ENCODE data around the gene SLC25A17. TPM values are rescaled to one million over a fixed set of nuclear protein-coding genes. Genes with fewer than 3 reads are reported as not detected.
A peak's percentile ranks its signal among the peaks of the same experiment; 100 is the strongest.

SLC25A17 gene
- total and polyA plus RNA-seq, 2 experiments from 2014 or later = 19.6 to 27.6 TPM

DNA sequence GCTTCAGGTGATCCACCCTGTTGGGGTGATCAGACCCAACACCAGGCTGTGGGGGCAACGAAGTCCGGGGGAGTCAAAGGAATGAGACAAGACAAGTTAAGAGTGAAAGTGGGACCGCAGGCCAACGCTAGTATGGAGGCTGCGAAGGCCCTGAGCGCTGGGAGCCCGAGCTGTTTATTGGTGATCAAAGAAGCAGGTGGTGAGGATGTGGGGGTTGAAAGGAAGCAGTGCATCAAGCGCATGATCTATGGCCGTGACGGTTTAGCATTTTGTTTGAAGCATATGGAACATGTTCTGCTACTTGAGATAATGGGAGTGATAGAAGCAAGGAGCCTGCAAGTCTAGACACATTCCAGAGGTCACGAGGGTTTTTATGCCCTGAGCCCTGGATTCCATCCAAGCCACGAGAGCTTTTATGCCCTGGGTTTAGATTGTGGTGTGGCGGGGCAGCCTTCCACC lies 90.4 kb downstream of the SLC25A17 start:
- no peak overlapping the region for H3K9ac ChIP-seq

DNA sequence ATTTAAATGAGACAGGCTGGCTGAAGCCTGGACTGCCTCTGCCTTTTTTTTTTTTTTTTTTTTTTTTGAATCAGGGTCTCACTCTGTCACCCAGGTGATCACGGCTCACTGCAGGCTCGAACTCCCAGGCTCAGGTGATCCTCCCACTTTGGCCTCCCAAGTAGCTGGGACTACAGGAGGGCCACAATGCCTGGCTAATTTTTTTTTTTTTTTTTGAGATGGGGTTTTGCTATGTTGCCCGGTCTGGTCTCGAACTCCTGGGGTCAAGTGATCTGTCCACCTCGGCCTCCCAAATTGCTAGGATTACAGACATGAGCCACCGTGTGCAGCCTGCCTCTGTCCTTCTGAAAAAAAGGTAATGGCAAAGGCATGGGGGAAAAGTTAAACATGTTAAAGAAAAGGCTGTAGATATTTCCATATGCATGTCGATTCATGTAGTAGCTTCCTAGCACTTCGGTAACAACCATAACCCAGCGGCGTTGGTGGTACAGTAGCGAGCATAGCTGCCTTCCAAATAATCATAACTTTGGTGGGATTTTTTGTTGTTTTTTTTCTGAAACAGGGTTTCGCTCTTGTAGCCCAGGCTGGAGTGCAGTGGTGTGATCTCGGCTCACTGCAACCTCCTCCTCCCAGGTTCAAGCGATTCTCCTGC lies 91.1 kb downstream of the SLC25A17 start:
- no peaks in the 10 kb centered on the region for H3K36me3 ChIP-seq (ENCODE audit: low read depth)
- no peak overlapping the region for H3K4me2 ChIP-seq (ENCODE audit: unreplicated experiment)
- H3K9ac ChIP-seq = no peak overlapping the region
- no peaks in the 10 kb centered on the region for H3K27me3 ChIP-seq (replicated peaks; ENCODE audit: insufficient read depth)
- 0 out of 2 replicates have a peak, but pooled peaks cover 5% of the 10 kb centered on the region for H3F3A ChIP-seq (ENCODE audit: insufficient read depth)
- no peak overlapping the region for H2AFZ ChIP-seq
- no peak overlapping the region for H3K4me3 ChIP-seq
- no peaks in the 10 kb centered on the region for H3K4me1 ChIP-seq (ENCODE audit: insufficient read depth)
- TF ChIP-seq EZH2 (IDR thresholded peaks at IDR 0.05; ENCODE audit: insufficient read depth, poor library complexity, severe bottlenecking) (no peak), EZH2phosphoT487 (IDR thresholded peaks at IDR 0.05; ENCODE audit: insufficient read depth, low read depth) (no peak)
- WGBS, 2 experiments (ENCODE audit: low coverage in 1 of 2, low lambda C conversion rate in 2 of 2, missing lambda C conversion rate in 2 of 2) = 84% methylated on average over 14 of the region's 14 CpGs
- in situ Hi-C loops (cut with MboI) = no loop called here
- H3K79me2 ChIP-seq (ENCODE audit: insufficient read depth) = no peaks in the 10 kb centered on the region
- no peaks in the 10 kb centered on the region for H4K20me1 ChIP-seq (ENCODE audit: insufficient read depth)
- H3K9me2 ChIP-seq (ENCODE audit: insufficient read depth) = no peaks in the 10 kb centered on the region
- H3K27ac ChIP-seq = no peak overlapping the region
- no peaks in the 10 kb centered on the region for H3K9me3 ChIP-seq (ENCODE audit: low read depth)
- DNase-seq = no peak

More for the DNA sequence above, 90.4 kb downstream of the SLC25A17 start:
- WGBS, 2 experiments (ENCODE audit: low coverage in 1 of 2, low lambda C conversion rate in 2 of 2, missing lambda C conversion rate in 2 of 2) = 47 to 49% methylated on average over 13 of the region's 13 CpGs
- in situ Hi-C loops (cut with MboI) = no loop called here
- no peaks in the 10 kb centered on the region for H3K79me2 ChIP-seq (ENCODE audit: insufficient read depth)
- H4K20me1 ChIP-seq (ENCODE audit: insufficient read depth) = no peaks in the 10 kb centered on the region
- no peaks in the 10 kb centered on the region for H3K36me3 ChIP-seq (ENCODE audit: low read depth)
- no peaks in the 10 kb centered on the region for H3K4me1 ChIP-seq (ENCODE audit: insufficient read depth)
- H3K4me2 ChIP-seq (ENCODE audit: unreplicated experiment) = no peak overlapping the region
- no peak for DNase-seq
- TF ChIP-seq EZH2phosphoT487 (IDR thresholded peaks at IDR 0.05; ENCODE audit: insufficient read depth, low read depth) (no peak), EZH2 (IDR thresholded peaks at IDR 0.05; ENCODE audit: insufficient read depth, poor library complexity, severe bottlenecking) (no peak)
- H3K27ac ChIP-seq = no peak overlapping the region
- H3K9me3 ChIP-seq (ENCODE audit: low read depth) = no peaks in the 10 kb centered on the region
- H3K27me3 ChIP-seq (replicated peaks; ENCODE audit: insufficient read depth) = no peaks in the 10 kb centered on the region
- H3K4me3 ChIP-seq = no peak overlapping the region
- no peak overlapping the region for H2AFZ ChIP-seq
- 0 out of 2 replicates have a peak, but pooled peaks cover 5% of the 10 kb centered on the region for H3F3A ChIP-seq (ENCODE audit: insufficient read depth)
- no peaks in the 10 kb centered on the region for H3K9me2 ChIP-seq (ENCODE audit: insufficient read depth)

DNA sequence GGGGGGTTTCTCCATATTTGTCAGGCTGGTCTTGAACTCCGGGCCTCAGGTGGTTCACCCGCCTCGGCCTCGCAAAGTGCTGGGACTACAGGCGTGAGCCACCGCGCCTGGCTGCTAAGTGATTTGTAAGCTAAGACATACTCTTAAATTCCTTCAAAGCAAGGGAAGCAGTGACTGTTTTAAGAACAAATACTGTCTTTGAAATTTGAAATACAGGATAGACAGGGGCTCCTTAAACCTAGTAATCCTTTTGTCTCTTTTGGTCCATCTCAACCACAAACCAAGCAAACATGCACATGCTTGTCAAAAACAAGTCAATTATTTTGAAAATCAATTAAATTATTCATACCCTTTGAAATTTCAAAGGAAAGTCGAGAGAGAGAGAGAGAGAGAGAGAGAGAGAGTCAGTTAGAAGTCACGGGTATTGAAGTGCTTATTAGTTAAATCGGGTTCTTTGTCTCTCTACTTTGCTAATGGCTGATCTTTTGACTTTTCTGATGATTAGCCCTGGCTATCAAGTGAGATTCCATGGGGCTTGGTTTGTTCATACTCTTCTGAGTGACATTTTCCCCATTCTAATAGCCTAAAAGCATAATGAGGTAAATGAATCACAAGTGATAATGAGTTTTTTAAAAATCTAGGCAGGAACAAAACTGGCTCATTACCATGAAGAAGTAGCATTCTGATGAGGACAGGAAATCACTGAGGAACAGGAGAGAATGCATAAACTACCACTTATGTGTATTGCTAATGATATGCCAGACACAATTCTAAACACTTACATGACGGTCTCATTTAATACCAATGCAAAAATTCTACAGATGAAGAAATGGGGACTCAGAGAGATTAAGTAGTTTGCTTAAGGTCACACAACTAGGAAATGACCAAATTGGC lies 91.8 kb downstream of the SLC25A17 start:
- H3K9ac ChIP-seq = no peak overlapping the region
- no peaks in the 10 kb centered on the region for H3K4me1 ChIP-seq (ENCODE audit: insufficient read depth)
- 88 to 89% methylated on average over 11 of the region's 11 CpGs for WGBS, 2 experiments (ENCODE audit: low coverage in 1 of 2, low lambda C conversion rate in 2 of 2, missing lambda C conversion rate in 2 of 2)
- no peaks in the 10 kb centered on the region for H3K9me2 ChIP-seq (ENCODE audit: insufficient read depth)
- no peaks in the 10 kb centered on the region for H3K79me2 ChIP-seq (ENCODE audit: insufficient read depth)
- no peak overlapping the region for H3K27ac ChIP-seq
- in situ Hi-C loops (cut with MboI) = no loop called here
- H3K36me3 ChIP-seq (ENCODE audit: low read depth) = no peaks in the 10 kb centered on the region
- no peak for TF ChIP-seq EZH2 (IDR thresholded peaks at IDR 0.05; ENCODE audit: insufficient read depth, poor library complexity, severe bottlenecking)
- TF ChIP-seq EZH2phosphoT487 (IDR thresholded peaks at IDR 0.05; ENCODE audit: insufficient read depth, low read depth) = no peak
- H3K4me2 ChIP-seq (ENCODE audit: unreplicated experiment) = no peak overlapping the region
- no peaks in the 10 kb centered on the region for H3K27me3 ChIP-seq (replicated peaks; ENCODE audit: insufficient read depth)
- 0 out of 2 replicates have a peak, but pooled peaks cover under 1% of the 10 kb centered on the region for H3F3A ChIP-seq (ENCODE audit: insufficient read depth)
- no peaks in the 10 kb centered on the region for H4K20me1 ChIP-seq (ENCODE audit: insufficient read depth)
- H3K4me3 ChIP-seq = no peak overlapping the region
- DNase-seq = no peak
- no peaks in the 10 kb centered on the region for H3K9me3 ChIP-seq (ENCODE audit: low read depth)
- H2AFZ ChIP-seq = no peak overlapping the region

DNA sequence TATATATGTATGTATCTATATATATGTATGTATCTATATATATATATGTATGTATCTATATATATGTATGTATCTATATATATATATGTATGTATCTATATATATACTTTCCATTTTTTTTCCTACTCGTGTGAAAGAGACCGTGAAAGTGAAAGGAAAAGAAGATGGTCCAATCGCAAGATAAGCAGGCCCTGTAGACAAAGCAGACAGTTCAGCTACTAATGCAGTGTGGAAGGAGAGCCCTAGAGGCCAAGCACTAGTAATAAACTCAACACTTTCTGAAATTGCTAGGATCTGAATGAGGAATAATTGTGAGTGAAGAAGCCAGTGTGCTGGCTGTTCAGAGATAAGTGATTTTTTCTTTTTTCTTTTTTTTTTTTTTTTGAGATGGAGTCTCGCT lies 92.6 kb downstream of the SLC25A17 start:
- no peaks in the 10 kb centered on the region for H4K20me1 ChIP-seq (ENCODE audit: insufficient read depth)
- TF ChIP-seq EZH2 (IDR thresholded peaks at IDR 0.05; ENCODE audit: insufficient read depth, poor library complexity, severe bottlenecking) = no peak
- no peak for TF ChIP-seq EZH2phosphoT487 (IDR thresholded peaks at IDR 0.05; ENCODE audit: insufficient read depth, low read depth)

More for the DNA sequence above, 92.6 kb downstream of the SLC25A17 start:
- Histone ChIP-seq H3K4me2 (ENCODE audit: unreplicated experiment) (no peak overlapping the region), H3K9me3 (ENCODE audit: low read depth) (no peaks in the 10 kb centered on the region), H3F3A (ENCODE audit: insufficient read depth) (no peaks in the 10 kb centered on the region), H2AFZ (no peak overlapping the region), H3K36me3 (ENCODE audit: low read depth) (no peaks in the 10 kb centered on the region), H3K79me2 (ENCODE audit: insufficient read depth) (no peaks in the 10 kb centered on the region), H3K9me2 (ENCODE audit: insufficient read depth) (no peaks in the 10 kb centered on the region), H3K4me3 (no peak overlapping the region), H3K27ac (no peak overlapping the region), H3K4me1 (ENCODE audit: insufficient read depth) (no peaks in the 10 kb centered on the region), H3K9ac (no peak overlapping the region), H3K27me3 (replicated peaks; ENCODE audit: insufficient read depth) (no peaks in the 10 kb centered on the region)
- in situ Hi-C loops (cut with MboI) = no loop called here
- WGBS, 2 experiments (ENCODE audit: low coverage in 1 of 2, low lambda C conversion rate in 2 of 2, missing lambda C conversion rate in 2 of 2) = 56 to 62% methylated on average over 4 of the region's 4 CpGs
- peak; percentile 26 for DNase-seq

All from GM23248 (cell line).